HEK293 (cell line): ENCODE data around the gene CABLES2.

Experiments
- BCL11A ChIP-seq: fragments of 450-650 bp; formaldehyde crosslinking; IDR thresholded peaks from 2 replicates; pipeline ENCODE4 v1.5.1; 2016; ENCODE audit warnings: low read depth, missing biosample characterization, missing genetic modification characterization
- OSR2 ChIP-seq: fragments of 450-650 bp; formaldehyde crosslinking; IDR thresholded peaks from 2 replicates; pipeline ENCODE4 v1.5.1; 2016; ENCODE audit warnings: missing biosample characterization, missing genetic modification characterization
- REPIN1 ChIP-seq: fragments of 450-650 bp; formaldehyde crosslinking; IDR thresholded peaks from 2 replicates; pipeline ENCODE4 v1.5.1; 2017; ENCODE audit warnings: missing biosample characterization, missing genetic modification characterization, low read depth
- TCF7L2 ChIP-seq: IDR thresholded peaks from 2 replicates; pipeline ENCODE4 v1.6.1; 2011; ENCODE audit warnings: low read depth, mild to moderate bottlenecking, inconsistent platforms, low read length, moderate library complexity, borderline replicate concordance
- ZBTB48 ChIP-seq: fragments of 450-650 bp; formaldehyde crosslinking; IDR thresholded peaks from 2 replicates; pipeline ENCODE4 v1.5.1; 2016; ENCODE audit warnings: missing biosample characterization, missing genetic modification characterization
- ZNF112 ChIP-seq: fragments of 450-650 bp; formaldehyde crosslinking; IDR thresholded peaks from 2 replicates; pipeline ENCODE4 v1.5.0; 2017; ENCODE audit warnings: missing biosample characterization, missing genetic modification characterization
- ZNF184 ChIP-seq: fragments of 450-650 bp; IDR thresholded peaks from 2 replicates; pipeline ENCODE4 v1.5.1; 2018; ENCODE audit warnings: missing biosample characterization, mild to moderate bottlenecking, missing genetic modification characterization
- ZNF19 ChIP-seq: fragments of 450-650 bp; formaldehyde crosslinking; IDR thresholded peaks from 2 replicates; pipeline ENCODE4; 2016; ENCODE audit warnings: missing biosample characterization, missing genetic modification characterization, low read depth
- ZNF239 ChIP-seq: fragments of 450-650 bp; formaldehyde crosslinking; IDR thresholded peaks from 2 replicates; pipeline ENCODE4 v1.5.1; 2016; ENCODE audit warnings: missing biosample characterization, missing genetic modification characterization
- ZNF24 ChIP-seq: fragments of 450-650 bp; formaldehyde crosslinking; IDR thresholded peaks from 2 replicates; pipeline ENCODE4 v1.5.1; 2016; ENCODE audit warnings: missing biosample characterization, missing genetic modification characterization
- ZNF521 ChIP-seq: fragments of 450-650 bp; formaldehyde crosslinking; IDR thresholded peaks from 2 replicates; pipeline ENCODE4 v1.5.1; 2017; ENCODE audit warnings: missing biosample characterization, mild to moderate bottlenecking, missing genetic modification characterization
- ZNF600 ChIP-seq: fragments of 450-650 bp; formaldehyde crosslinking; IDR thresholded peaks from 2 replicates; pipeline ENCODE4 v1.5.1; 2016; ENCODE audit warnings: missing biosample characterization, missing genetic modification characterization
- ZNF624 ChIP-seq: fragments of 450-650 bp; formaldehyde crosslinking; IDR thresholded peaks from 2 replicates; pipeline ENCODE4 v1.5.1; 2017; ENCODE audit warnings: missing biosample characterization, missing genetic modification characterization
- ZNF654 ChIP-seq: fragments of 450-650 bp; formaldehyde crosslinking; IDR thresholded peaks from 2 replicates; pipeline ENCODE4 v1.5.1; 2016; ENCODE audit warnings: low read depth, missing biosample characterization, missing genetic modification characterization
- TF ChIP-seq, protein P1 (sequence below): fragments of 450-650 bp; formaldehyde crosslinking; IDR thresholded peaks from 2 replicates; pipeline ENCODE4 v1.5.1; 2016; ENCODE audit warnings: missing biosample characterization, missing genetic modification characterization
- TF ChIP-seq, protein P2 (sequence below): fragments of 450-650 bp; formaldehyde crosslinking; IDR thresholded peaks from 2 replicates; pipeline ENCODE4 v1.5.1; 2016; ENCODE audit warnings: missing biosample characterization, missing genetic modification characterization
- TF ChIP-seq, protein P3 (sequence below): fragments of 450-650 bp; formaldehyde crosslinking; IDR thresholded peaks from 2 replicates; pipeline ENCODE4 v1.5.1; 2017; ENCODE audit warnings: missing biosample characterization, missing genetic modification characterization
- TF ChIP-seq, protein P4 (sequence below): fragments of 450-650 bp; formaldehyde crosslinking; conservative IDR thresholded peaks from 2 replicates; pipeline ENCODE4 v1.5.1; 2016; ENCODE audit warnings: low read depth, missing biosample characterization, missing genetic modification characterization
- TF ChIP-seq, protein P5 (sequence below): fragments of 450-650 bp; IDR thresholded peaks from 2 replicates; pipeline ENCODE4 v1.5.1; 2018; ENCODE audit warnings: missing biosample characterization, mild to moderate bottlenecking, missing genetic modification characterization
- TF ChIP-seq, protein P6 (sequence below): fragments of 450-650 bp; formaldehyde crosslinking; IDR thresholded peaks from 2 replicates; pipeline ENCODE4 v1.5.1; 2016; ENCODE audit warnings: missing biosample characterization, missing genetic modification characterization

CABLES2 gene

DNA sequence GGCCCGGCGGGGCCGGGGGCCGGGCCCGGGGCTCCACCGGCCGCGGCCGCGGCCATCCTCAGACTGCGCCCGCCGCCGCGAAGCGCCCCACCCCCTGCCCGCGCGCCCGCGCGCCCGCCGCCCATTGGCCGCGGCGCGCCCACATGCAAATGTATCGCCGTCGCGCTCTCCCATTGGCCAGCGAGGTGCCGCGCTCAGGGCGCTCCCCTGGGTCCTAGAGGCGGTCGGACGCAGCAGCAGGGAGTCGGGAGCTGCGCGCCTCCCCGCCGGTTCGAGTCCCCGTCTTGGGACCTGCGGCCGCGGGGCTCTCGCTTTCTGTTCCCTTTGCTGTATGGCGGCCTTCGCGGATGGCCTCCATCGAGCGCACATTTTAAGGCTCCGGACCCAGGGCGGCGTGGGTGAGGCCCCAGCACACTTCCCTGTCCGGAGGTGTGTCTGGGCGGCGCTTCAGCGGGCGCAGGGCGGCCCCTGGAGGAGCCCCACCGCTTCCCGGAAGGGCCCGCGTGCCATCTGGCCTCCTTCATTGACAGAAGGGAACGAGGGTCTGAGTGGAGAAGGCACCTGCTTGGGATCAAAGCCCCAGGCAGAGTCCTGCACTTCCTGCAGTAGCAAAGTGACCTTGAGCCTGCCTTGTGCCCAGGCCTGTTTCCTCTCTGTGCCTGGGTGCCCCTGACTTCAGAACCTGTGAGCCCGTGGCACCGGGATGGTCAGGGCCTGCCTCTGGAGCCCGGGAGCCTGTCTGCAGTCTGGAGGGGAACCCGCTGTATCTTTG is at the start of gene CABLES2 (continued):
- TF ChIP-seq, protein P1, sequence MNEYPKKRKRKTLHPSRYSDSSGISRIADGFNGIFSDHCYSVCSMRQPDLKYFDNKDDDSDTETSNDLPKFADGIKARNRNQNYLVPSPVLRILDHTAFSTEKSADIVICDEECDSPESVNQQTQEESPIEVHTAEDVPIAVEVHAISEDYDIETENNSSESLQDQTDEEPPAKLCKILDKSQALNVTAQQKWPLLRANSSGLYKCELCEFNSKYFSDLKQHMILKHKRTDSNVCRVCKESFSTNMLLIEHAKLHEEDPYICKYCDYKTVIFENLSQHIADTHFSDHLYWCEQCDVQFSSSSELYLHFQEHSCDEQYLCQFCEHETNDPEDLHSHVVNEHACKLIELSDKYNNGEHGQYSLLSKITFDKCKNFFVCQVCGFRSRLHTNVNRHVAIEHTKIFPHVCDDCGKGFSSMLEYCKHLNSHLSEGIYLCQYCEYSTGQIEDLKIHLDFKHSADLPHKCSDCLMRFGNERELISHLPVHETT (tag by site-specific recombination) = peak; percentile 85
- TF ChIP-seq, protein P2, sequence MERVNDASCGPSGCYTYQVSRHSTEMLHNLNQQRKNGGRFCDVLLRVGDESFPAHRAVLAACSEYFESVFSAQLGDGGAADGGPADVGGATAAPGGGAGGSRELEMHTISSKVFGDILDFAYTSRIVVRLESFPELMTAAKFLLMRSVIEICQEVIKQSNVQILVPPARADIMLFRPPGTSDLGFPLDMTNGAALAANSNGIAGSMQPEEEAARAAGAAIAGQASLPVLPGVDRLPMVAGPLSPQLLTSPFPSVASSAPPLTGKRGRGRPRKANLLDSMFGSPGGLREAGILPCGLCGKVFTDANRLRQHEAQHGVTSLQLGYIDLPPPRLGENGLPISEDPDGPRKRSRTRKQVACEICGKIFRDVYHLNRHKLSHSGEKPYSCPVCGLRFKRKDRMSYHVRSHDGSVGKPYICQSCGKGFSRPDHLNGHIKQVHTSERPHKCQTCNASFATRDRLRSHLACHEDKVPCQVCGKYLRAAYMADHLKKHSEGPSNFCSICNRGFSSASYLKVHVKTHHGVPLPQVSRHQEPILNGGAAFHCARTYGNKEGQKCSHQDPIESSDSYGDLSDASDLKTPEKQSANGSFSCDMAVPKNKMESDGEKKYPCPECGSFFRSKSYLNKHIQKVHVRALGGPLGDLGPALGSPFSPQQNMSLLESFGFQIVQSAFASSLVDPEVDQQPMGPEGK (tag by site-specific recombination) = peak; percentile 81
- TF ChIP-seq, protein P3, sequence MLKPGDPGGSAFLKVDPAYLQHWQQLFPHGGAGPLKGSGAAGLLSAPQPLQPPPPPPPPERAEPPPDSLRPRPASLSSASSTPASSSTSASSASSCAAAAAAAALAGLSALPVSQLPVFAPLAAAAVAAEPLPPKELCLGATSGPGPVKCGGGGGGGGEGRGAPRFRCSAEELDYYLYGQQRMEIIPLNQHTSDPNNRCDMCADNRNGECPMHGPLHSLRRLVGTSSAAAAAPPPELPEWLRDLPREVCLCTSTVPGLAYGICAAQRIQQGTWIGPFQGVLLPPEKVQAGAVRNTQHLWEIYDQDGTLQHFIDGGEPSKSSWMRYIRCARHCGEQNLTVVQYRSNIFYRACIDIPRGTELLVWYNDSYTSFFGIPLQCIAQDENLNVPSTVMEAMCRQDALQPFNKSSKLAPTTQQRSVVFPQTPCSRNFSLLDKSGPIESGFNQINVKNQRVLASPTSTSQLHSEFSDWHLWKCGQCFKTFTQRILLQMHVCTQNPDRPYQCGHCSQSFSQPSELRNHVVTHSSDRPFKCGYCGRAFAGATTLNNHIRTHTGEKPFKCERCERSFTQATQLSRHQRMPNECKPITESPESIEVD (tag by site-specific recombination) = no peak
- TF ChIP-seq ZNF600 (tag by site-specific recombination) = peak; percentile 86
- TF ChIP-seq ZNF24 (tag by site-specific recombination) = peak; percentile 79; the same call in 1 of the 2 replicates
- TF ChIP-seq, protein P4, sequence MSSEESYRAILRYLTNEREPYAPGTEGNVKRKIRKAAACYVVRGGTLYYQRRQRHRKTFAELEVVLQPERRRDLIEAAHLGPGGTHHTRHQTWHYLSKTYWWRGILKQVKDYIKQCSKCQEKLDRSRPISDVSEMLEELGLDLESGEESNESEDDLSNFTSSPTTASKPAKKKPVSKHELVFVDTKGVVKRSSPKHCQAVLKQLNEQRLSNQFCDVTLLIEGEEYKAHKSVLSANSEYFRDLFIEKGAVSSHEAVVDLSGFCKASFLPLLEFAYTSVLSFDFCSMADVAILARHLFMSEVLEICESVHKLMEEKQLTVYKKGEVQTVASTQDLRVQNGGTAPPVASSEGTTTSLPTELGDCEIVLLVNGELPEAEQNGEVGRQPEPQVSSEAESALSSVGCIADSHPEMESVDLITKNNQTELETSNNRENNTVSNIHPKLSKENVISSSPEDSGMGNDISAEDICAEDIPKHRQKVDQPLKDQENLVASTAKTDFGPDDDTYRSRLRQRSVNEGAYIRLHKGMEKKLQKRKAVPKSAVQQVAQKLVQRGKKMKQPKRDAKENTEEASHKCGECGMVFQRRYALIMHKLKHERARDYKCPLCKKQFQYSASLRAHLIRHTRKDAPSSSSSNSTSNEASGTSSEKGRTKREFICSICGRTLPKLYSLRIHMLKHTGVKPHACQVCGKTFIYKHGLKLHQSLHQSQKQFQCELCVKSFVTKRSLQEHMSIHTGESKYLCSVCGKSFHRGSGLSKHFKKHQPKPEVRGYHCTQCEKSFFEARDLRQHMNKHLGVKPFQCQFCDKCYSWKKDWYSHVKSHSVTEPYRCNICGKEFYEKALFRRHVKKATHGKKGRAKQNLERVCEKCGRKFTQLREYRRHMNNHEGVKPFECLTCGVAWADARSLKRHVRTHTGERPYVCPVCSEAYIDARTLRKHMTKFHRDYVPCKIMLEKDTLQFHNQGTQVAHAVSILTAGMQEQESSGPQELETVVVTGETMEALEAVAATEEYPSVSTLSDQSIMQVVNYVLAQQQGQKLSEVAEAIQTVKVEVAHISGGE (tag by site-specific recombination) = peak; percentile 70
- TF ChIP-seq, protein P5, sequence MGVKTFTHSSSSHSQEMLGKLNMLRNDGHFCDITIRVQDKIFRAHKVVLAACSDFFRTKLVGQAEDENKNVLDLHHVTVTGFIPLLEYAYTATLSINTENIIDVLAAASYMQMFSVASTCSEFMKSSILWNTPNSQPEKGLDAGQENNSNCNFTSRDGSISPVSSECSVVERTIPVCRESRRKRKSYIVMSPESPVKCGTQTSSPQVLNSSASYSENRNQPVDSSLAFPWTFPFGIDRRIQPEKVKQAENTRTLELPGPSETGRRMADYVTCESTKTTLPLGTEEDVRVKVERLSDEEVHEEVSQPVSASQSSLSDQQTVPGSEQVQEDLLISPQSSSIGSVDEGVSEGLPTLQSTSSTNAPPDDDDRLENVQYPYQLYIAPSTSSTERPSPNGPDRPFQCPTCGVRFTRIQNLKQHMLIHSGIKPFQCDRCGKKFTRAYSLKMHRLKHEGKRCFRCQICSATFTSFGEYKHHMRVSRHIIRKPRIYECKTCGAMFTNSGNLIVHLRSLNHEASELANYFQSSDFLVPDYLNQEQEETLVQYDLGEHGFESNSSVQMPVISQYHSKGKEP (tag by site-specific recombination) = peak; percentile 70
- TF ChIP-seq REPIN1 (tag by site-specific recombination) = 0 out of 2 replicates have a peak, but pooled peaks have one; percentile 63
- TF ChIP-seq ZNF239 (tag by site-specific recombination) = no peak
- TF ChIP-seq ZNF624 = no peak
- TF ChIP-seq ZNF654 (tag by site-specific recombination) = no peak
- no peak for TF ChIP-seq ZNF112 (tag by site-specific recombination)
- no peak for TF ChIP-seq ZNF521 (tag by site-specific recombination)
- TF ChIP-seq ZBTB48 (tag by site-specific recombination) = peak; percentile 90
- no peak for TF ChIP-seq ZNF19 (tag by site-specific recombination)
- peak; percentile 79; the same call in 1 of the 2 replicates for TF ChIP-seq ZNF184 (tag by site-specific recombination)
- TF ChIP-seq, protein P6, sequence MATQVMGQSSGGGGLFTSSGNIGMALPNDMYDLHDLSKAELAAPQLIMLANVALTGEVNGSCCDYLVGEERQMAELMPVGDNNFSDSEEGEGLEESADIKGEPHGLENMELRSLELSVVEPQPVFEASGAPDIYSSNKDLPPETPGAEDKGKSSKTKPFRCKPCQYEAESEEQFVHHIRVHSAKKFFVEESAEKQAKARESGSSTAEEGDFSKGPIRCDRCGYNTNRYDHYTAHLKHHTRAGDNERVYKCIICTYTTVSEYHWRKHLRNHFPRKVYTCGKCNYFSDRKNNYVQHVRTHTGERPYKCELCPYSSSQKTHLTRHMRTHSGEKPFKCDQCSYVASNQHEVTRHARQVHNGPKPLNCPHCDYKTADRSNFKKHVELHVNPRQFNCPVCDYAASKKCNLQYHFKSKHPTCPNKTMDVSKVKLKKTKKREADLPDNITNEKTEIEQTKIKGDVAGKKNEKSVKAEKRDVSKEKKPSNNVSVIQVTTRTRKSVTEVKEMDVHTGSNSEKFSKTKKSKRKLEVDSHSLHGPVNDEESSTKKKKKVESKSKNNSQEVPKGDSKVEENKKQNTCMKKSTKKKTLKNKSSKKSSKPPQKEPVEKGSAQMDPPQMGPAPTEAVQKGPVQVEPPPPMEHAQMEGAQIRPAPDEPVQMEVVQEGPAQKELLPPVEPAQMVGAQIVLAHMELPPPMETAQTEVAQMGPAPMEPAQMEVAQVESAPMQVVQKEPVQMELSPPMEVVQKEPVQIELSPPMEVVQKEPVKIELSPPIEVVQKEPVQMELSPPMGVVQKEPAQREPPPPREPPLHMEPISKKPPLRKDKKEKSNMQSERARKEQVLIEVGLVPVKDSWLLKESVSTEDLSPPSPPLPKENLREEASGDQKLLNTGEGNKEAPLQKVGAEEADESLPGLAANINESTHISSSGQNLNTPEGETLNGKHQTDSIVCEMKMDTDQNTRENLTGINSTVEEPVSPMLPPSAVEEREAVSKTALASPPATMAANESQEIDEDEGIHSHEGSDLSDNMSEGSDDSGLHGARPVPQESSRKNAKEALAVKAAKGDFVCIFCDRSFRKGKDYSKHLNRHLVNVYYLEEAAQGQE (tag by site-specific recombination) = no peak
- peak; percentile 81 for TF ChIP-seq BCL11A (tag by site-specific recombination)
- TF ChIP-seq TCF7L2 = no peak
- peak; percentile 26; the same call in 1 of the 2 replicates for TF ChIP-seq OSR2
